HepG2 (cell line): Measurements from ENCODE around the gene ARFGAP1. TPM values are rescaled to one million over a fixed set of nuclear protein-coding genes. Genes with fewer than 3 reads are reported as not detected.

Source experiments
- ATAC-seq: fragments of 200-7000 bp; cut with Tn5 transposase; 3 replicates; pipeline ENCODE4 v1.9.1; 2020; ENCODE audit warnings: mild to moderate bottlenecking, moderate library complexity
- BruUV-seq: library from RNA; stranded (reverse); fragments of 400-500 nt; replicated peaks from 2 replicates; lab custom pipeline; 2021; lab: Mats Ljungman, UMichigan
- CTCF ChIA-PET: fragments of 300-600 bp; formaldehyde crosslinking; extraction: SDS; loops from one replicate; lab custom pipeline; 2021; ENCODE audit warnings: low total read pairs, inconsistent platforms, low intra/inter-chr PET ratio; lab: Yijun Ruan, JAX
- POLR2A ChIA-PET: fragments of 350-600 bp; sonication (Branson Sonifier 250); formaldehyde crosslinking; loops from one replicate; lab custom pipeline; 2020; ENCODE audit warnings: antibody characterized with exemption, inconsistent platforms; lab: Yijun Ruan, JAX
- DNase-seq: peaks from one replicate; pipeline ENCODE4 v3.0.0-alpha.2; 2015; ENCODE audit warnings: low spot score
- FAIRE-seq: peaks from 3 replicates; lab custom pipeline; 2011; peaks lifted over from hg19 to GRCh38; lab: Jason Lieb, UNC
- H2AFZ ChIP-seq: one replicate; pipeline ENCODE4 v1.6.1; 2011; ENCODE audit warnings: low read length, inconsistent platforms
- H3K27ac ChIP-seq: fragments of 300-600 bp; 3 replicates; pipeline ENCODE4 v1.8.0; 2011; ENCODE audit warnings: mixed run types, mild to moderate bottlenecking, mixed read lengths, low read length, inconsistent platforms; ENCODE audit not compliant: insufficient read depth; ENCODE audit errors: extremely low read length
- H3K27me3 ChIP-seq, 2 experiments: fragments of 200-600 bp in 1 of 2; 2 replicates in 1 of 2; 3 replicates in 1 of 2; pipeline versions ENCODE4 v1.6.0 to v1.8.0; 2011; ENCODE audit warnings: low read length in 2 of 2, mild to moderate bottlenecking in 2 of 2, moderate library complexity in 2 of 2, inconsistent platforms in 1 of 2; ENCODE audit not compliant: insufficient read depth in 2 of 2, control insufficient read depth in 1 of 2
- H3K36me3 ChIP-seq, 2 experiments: fragments of 200-600 bp in 1 of 2; replicated peaks in 1 of 2; 2 replicates in 1 of 2; 3 replicates in 1 of 2; pipeline versions ENCODE4 v1.5.1 to v1.8.0; 2011; ENCODE audit warnings: low read length in 2 of 2, inconsistent platforms in 1 of 2; ENCODE audit not compliant: insufficient read depth in 2 of 2, control insufficient read depth in 1 of 2
- H3K4me1 ChIP-seq: 2 replicates; pipeline ENCODE4 v1.5.1; 2012; ENCODE audit warnings: low read length, inconsistent platforms; ENCODE audit not compliant: insufficient read depth
- H3K4me2 ChIP-seq: 2 replicates; pipeline ENCODE4 v1.6.0; 2011; ENCODE audit warnings: low read depth, low read length, inconsistent platforms
- H3K4me3 ChIP-seq, 3 experiments: fragments of 200-600 bp in 1 of 3; sonication (generic), shearing (Covaris generic) in 1 of 3; replicated peaks in 1 of 3; 2 replicates each; pipeline ENCODE4 v1.5.1; 2011 to 2016; ENCODE audit warnings: low read length in 3 of 3, inconsistent platforms in 2 of 3, low read depth in 2 of 3, mild to moderate bottlenecking in 2 of 3, control low read depth in 1 of 3, mixed read lengths in 1 of 3; ENCODE audit not compliant: insufficient read depth in 1 of 3
- H3K79me2 ChIP-seq: one replicate; pipeline ENCODE4 v1.6.1; 2011; ENCODE audit warnings: low read length, inconsistent platforms; ENCODE audit not compliant: insufficient read depth
- H3K9ac ChIP-seq: 2 replicates; pipeline ENCODE4 v1.6.0; 2011; ENCODE audit warnings: mild to moderate bottlenecking, low read depth, low read length, inconsistent platforms; ENCODE audit not compliant: insufficient read depth
- H3K9me3 ChIP-seq: 2 replicates; pipeline ENCODE4 v1.5.1; 2012; ENCODE audit warnings: mild to moderate bottlenecking, low read length
- H4K20me1 ChIP-seq: 2 replicates; pipeline ENCODE4 v1.6.0; 2011; ENCODE audit warnings: inconsistent platforms, mild to moderate bottlenecking, low read length, moderate library complexity; ENCODE audit not compliant: insufficient read depth
- AGO2 ChIP-seq: fragments of 200-400 bp; formaldehyde crosslinking; optimal IDR thresholded peaks from 2 replicates; pipeline ENCODE3; 2017; ENCODE audit warnings: mild to moderate bottlenecking, low read depth, low read length, moderate library complexity
- DMAP1 ChIP-seq: IDR thresholded peaks from 2 replicates; pipeline ENCODE4 v1.6.1; 2016
- FOXA1 ChIP-seq, 2 experiments: fragments of 450-650 bp in 1 of 2; sonication (generic) in 1 of 2; formaldehyde crosslinking in 1 of 2; IDR thresholded peaks; 2 replicates each; pipeline versions ENCODE4 v1.4.0 to v1.6.1; 2016 to 2020; ENCODE audit warnings: missing genetic modification reagents in 1 of 2
- SAP130 ChIP-seq: IDR thresholded peaks from 2 replicates; pipeline ENCODE4 v1.6.1; 2016; ENCODE audit warnings: low read depth
- SP5 ChIP-seq: IDR thresholded peaks from 2 replicates; pipeline ENCODE4 v1.6.1; 2016; ENCODE audit warnings: low read depth, borderline replicate concordance
- SRF ChIP-seq: IDR thresholded peaks from 2 replicates; pipeline ENCODE4 v1.6.1; 2011; ENCODE audit warnings: mild to moderate bottlenecking, low read depth, low read length, moderate library complexity
- TEAD3 ChIP-seq: optimal IDR thresholded peaks from 2 replicates; pipeline ENCODE3; 2016; ENCODE audit warnings: borderline replicate concordance
- ZNF367 ChIP-seq: sonication (generic); formaldehyde crosslinking; IDR thresholded peaks from 2 replicates; pipeline ENCODE4 v1.4.0; 2020; ENCODE audit warnings: missing genetic modification reagents, borderline replicate concordance
- ZNF383 ChIP-seq: sonication (generic); formaldehyde crosslinking; IDR thresholded peaks from 2 replicates; pipeline ENCODE4 v1.4.0; 2020; ENCODE audit warnings: missing genetic modification reagents, mild to moderate bottlenecking, borderline replicate concordance
- ZNF547 ChIP-seq: sonication (generic); formaldehyde crosslinking; IDR thresholded peaks from 2 replicates; pipeline ENCODE4 v1.5.1; 2020; ENCODE audit warnings: mild to moderate bottlenecking, missing genetic modification reagents
- ZNF556 ChIP-seq: sonication (generic); formaldehyde crosslinking; IDR thresholded peaks from 2 replicates; pipeline ENCODE4 v1.4.0; 2020; ENCODE audit warnings: mild to moderate bottlenecking, missing genetic modification reagents, borderline replicate concordance
- ZNF570 ChIP-seq: sonication (generic); formaldehyde crosslinking; IDR thresholded peaks from 2 replicates; pipeline ENCODE4 v1.4.0; 2020; ENCODE audit warnings: mild to moderate bottlenecking, missing genetic modification reagents, borderline replicate concordance
- WGBS: methylation state at CpG from one replicate; pipeline ENCODE4 v1.1.6; 2017; ENCODE audit warnings: low lambda C conversion rate; 5-methylcytosine and 5-hydroxymethylcytosine counted together
- in situ Hi-C: cut with HindIII; loops from 2 replicates; pipeline ENCODE4 v1.10.0; 2017; ENCODE audit warnings: low pct_unique_long_range_greater_than_20kb; ENCODE audit not compliant: extremely low pct_ligation_motif_present
- intact Hi-C: fragments of 100-400 bp; cut with micrococcal nuclease; formaldehyde crosslinking; loops from one replicate; pipeline ENCODE4 v1.10.0; 2022; ENCODE audit not compliant: unreplicated experiment
- polyA plus RNA-seq, 8 experiments: library from polyadenylated mRNA; depleted of rRNA in 3 of 8; stranded (reverse) in 7 of 8; unstranded in 1 of 8; fragments of >200 nt; fragmentation: Illumina TruSeq in 4 of 8; extraction: Trizol in 4 of 8; gene quantifications; 2 replicates each; pipeline versions ENCODE4 v1.2.1 to v1.2.3, GENCODE V29; 2011 to 2016; ENCODE audit warnings: low read depth in 4 of 8, missing spikeins in 1 of 8, mixed read lengths in 1 of 8; ENCODE audit not compliant: insufficient read depth in 1 of 8
- total RNA-seq, 5 experiments: library from RNA; depleted of rRNA; stranded (reverse); fragments of >200 nt; fragmentation: Illumina TruSeq; extraction: Trizol; gene quantifications; 2 replicates each; pipeline ENCODE4 v1.2.3, GENCODE V29; 2016; ENCODE audit warnings: low read depth in 1 of 5
- TF ChIP-seq, protein P1 (sequence below): fragments of 450-650 bp; IDR thresholded peaks from 2 replicates; pipeline ENCODE4 v1.6.1; 2016
- TF ChIP-seq, protein P2 (sequence below): sonication (generic); formaldehyde crosslinking; IDR thresholded peaks from 2 replicates; pipeline ENCODE4 v1.5.0; 2020; ENCODE audit warnings: missing genetic modification reagents
- TF ChIP-seq, protein P3 (sequence below): sonication (generic); formaldehyde crosslinking; IDR thresholded peaks from 2 replicates; pipeline ENCODE4 v1.4.0; 2020; ENCODE audit warnings: missing genetic modification reagents
- TF ChIP-seq, protein P4 (sequence below): sonication (generic); formaldehyde crosslinking; IDR thresholded peaks from 2 replicates; pipeline ENCODE4 v1.5.0; 2020; ENCODE audit warnings: missing genetic modification reagents

ARFGAP1 gene
- total and polyA plus RNA-seq, 2 of the 13 experiments (the other 11 are each of a cell fraction or from before 2014, with no cell fraction given): 132 TPM

DNA sequence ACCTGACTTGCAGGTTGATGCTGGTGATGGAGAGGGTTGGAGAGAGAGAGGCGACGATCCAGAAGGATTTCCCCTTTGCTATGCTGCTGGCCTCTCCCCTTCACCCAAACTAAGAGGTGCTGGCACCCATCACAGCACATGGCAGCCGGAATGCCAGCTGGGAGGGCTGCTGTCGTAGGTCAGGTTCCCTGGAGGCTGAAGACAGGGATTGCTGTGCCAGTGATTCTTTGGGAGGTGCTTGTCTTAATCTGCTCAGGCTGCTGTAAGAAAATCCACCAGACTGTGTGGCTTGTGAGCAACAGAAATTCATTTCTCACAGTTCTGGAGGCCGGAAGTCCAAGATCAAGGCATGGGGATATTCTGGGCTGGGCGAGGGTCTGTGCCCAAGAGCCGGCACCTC is 4.4 kb upstream of the ARFGAP1 start (continued):
- TF ChIP-seq FOXA1 (IDR thresholded peaks at IDR 0.05): no peak
- TF ChIP-seq FOXA1 (CRISPR knock-in tag; IDR thresholded peaks at IDR 0.05): no peak
- no peak for TF ChIP-seq ZNF570

DNA sequence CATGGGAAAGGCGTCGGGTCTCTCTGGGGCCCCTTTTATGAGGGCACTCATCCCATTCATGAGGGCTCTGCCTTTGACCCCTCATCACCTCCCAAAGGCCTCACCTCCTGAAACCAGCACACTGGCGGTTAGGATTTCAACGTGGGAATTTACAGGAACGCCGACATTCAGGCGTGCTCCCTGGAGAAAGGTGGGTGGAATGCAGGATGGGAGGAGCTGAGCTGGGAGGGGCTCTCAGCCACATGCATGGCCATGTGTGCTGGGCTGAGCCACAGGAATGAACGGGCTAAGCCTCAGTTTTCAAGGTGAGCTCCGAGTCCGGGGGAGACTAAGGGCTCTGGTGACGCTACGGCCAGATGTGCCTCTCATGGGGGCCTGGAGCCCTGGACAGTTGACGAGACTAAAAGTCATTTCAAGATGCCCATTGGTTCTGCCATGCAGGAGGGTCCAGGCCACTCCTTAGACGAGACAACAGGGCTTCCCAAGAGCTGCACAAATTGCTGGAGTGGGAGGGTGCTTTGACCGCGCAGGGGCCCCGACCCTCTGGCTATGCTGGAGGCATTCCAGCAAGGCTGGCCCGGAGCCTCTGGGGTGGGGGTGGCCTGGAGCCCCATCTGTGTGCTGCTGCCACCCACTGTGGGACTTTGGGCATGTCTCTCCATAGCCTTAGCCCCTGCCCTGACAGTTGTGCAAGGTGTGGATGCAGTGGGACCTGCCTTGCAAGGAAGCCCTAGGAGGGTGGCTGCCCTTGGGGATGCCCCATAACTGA is 3.8 kb upstream of the ARFGAP1 start:
- 10% methylated on average over 14 of the region's 18 CpGs for WGBS
- CTCF ChIA-PET: no interaction called here
- no TSS peak for BruUV-seq
- TF ChIP-seq, protein P1, sequence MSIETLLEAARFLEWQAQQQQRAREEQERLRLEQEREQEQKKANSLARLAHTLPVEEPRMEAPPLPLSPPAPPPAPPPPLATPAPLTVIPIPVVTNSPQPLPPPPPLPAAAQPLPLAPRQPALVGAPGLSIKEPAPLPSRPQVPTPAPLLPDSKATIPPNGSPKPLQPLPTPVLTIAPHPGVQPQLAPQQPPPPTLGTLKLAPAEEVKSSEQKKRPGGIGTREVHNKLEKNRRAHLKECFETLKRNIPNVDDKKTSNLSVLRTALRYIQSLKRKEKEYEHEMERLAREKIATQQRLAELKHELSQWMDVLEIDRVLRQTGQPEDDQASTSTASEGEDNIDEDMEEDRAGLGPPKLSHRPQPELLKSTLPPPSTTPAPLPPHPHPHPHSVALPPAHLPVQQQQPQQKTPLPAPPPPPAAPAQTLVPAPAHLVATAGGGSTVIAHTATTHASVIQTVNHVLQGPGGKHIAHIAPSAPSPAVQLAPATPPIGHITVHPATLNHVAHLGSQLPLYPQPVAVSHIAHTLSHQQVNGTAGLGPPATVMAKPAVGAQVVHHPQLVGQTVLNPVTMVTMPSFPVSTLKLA: peak; percentile 40; the same call in 1 of the 2 replicates
- TF ChIP-seq ZNF547 (CRISPR knock-in tag) (no peak), ZNF556 (CRISPR knock-in tag) (no peak), TEAD3 (CRISPR knock-in tag) (peak; percentile 68), ZNF367 (no peak), SP5 (CRISPR knock-in tag) (0 out of 2 replicates have a peak, but pooled peaks have one; percentile 43), DMAP1 (peak; percentile 52; the same call in 1 of the 2 replicates), ZNF383 (CRISPR knock-in tag) (no peak), SRF (no peak), AGO2 (no peak), SAP130 (peak; percentile 67)
- TF ChIP-seq, protein P2, sequence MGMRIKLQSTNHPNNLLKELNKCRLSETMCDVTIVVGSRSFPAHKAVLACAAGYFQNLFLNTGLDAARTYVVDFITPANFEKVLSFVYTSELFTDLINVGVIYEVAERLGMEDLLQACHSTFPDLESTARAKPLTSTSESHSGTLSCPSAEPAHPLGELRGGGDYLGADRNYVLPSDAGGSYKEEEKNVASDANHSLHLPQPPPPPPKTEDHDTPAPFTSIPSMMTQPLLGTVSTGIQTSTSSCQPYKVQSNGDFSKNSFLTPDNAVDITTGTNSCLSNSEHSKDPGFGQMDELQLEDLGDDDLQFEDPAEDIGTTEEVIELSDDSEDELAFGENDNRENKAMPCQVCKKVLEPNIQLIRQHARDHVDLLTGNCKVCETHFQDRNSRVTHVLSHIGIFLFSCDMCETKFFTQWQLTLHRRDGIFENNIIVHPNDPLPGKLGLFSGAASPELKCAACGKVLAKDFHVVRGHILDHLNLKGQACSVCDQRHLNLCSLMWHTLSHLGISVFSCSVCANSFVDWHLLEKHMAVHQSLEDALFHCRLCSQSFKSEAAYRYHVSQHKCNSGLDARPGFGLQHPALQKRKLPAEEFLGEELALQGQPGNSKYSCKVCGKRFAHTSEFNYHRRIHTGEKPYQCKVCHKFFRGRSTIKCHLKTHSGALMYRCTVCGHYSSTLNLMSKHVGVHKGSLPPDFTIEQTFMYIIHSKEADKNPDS (CRISPR knock-in tag): 0 out of 2 replicates have a peak, but pooled peaks have one; percentile 23
- TF ChIP-seq, protein P3, sequence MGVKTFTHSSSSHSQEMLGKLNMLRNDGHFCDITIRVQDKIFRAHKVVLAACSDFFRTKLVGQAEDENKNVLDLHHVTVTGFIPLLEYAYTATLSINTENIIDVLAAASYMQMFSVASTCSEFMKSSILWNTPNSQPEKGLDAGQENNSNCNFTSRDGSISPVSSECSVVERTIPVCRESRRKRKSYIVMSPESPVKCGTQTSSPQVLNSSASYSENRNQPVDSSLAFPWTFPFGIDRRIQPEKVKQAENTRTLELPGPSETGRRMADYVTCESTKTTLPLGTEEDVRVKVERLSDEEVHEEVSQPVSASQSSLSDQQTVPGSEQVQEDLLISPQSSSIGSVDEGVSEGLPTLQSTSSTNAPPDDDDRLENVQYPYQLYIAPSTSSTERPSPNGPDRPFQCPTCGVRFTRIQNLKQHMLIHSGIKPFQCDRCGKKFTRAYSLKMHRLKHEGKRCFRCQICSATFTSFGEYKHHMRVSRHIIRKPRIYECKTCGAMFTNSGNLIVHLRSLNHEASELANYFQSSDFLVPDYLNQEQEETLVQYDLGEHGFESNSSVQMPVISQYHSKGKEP (CRISPR knock-in tag): no peak
- TF ChIP-seq, protein P4, sequence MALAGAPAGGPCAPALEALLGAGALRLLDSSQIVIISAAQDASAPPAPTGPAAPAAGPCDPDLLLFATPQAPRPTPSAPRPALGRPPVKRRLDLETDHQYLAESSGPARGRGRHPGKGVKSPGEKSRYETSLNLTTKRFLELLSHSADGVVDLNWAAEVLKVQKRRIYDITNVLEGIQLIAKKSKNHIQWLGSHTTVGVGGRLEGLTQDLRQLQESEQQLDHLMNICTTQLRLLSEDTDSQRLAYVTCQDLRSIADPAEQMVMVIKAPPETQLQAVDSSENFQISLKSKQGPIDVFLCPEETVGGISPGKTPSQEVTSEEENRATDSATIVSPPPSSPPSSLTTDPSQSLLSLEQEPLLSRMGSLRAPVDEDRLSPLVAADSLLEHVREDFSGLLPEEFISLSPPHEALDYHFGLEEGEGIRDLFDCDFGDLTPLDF (CRISPR knock-in tag): no peak

More for the DNA sequence above, 3.8 kb upstream of the ARFGAP1 start:
- H3K27ac ChIP-seq: no peak overlapping the region
- no peaks in the 10 kb centered on the region for H3K9me3 ChIP-seq
- H3K79me2 ChIP-seq: peaks cover 11% of the 10 kb centered on the region
- peak overlapping the region; percentile 38; the same call in 1 of the 2 replicates for H3K4me2 ChIP-seq
- intact Hi-C loops: loop anchor here (5.0 kb wide), 1 partner anchor 47 kb away; no protein-coding TSS in a partner anchor
- H4K20me1 ChIP-seq: peaks cover 5% of the 10 kb centered on the region; the same call in 1 of the 2 replicates
- peak; percentile 7; the same call in 1 of the 3 replicates for ATAC-seq
- POLR2A ChIA-PET: no interaction called here
- FAIRE-seq: peak; percentile 58
- H3K4me1 ChIP-seq: peaks cover 34% of the 10 kb centered on the region
- H3K36me3 ChIP-seq: no peaks in the 10 kb centered on the region
- H3K9ac ChIP-seq: no peak overlapping the region
- H2AFZ ChIP-seq: no peak overlapping the region
- H3K4me3 ChIP-seq: peak overlapping the region in 1 of 3 experiments; percentile 21; a peak in 1 of 6 replicates
- H3K27me3 ChIP-seq: peaks cover 8 to 33% of the 10 kb centered on the region in 2 experiments; a peak in 4 of 5 replicates
- in situ Hi-C loops: no loop called here
- peak; percentile 48 for DNase-seq
